ENCODE data around the gene ANTXR2. TPM values are rescaled to one million over a fixed set of nuclear protein-coding genes. Genes with fewer than 3 reads are reported as not detected.

ANTXR2 gene
- polyA plus RNA-seq, 1 experiment = 105 TPM

GRCh38 chr4:80069108-80069836 lies 3.8 kb downstream of the ANTXR2 start:
- H3K27ac ChIP-seq (ENCODE audit: low read depth, low read length) = no peak overlapping the region
- CTCF ChIA-PET = interaction anchor here (0.8 to 0.9 kb wide), 2 partner anchors 56 to 146 kb away, joined by 3 read pairs; no protein-coding TSS in a partner anchor
- DNase-seq (ENCODE audit: low read depth, low spot score) = no peak
- peak overlapping the region; percentile 83 for H3K4me3 ChIP-seq (ENCODE audit: low read depth, low read length)
- POLR2A ChIA-PET = interaction anchor here (0.9 kb wide), 1 partner anchor 134 kb away, joined by 3 read pairs; no protein-coding TSS in a partner anchor
- H3K9me3 ChIP-seq (ENCODE audit: control insufficient read depth, insufficient read depth, low read length) = peaks cover 4% of the 10 kb centered on the region; the same call in 1 of the 2 replicates
- no peak for TF ChIP-seq CTCF (IDR thresholded peaks at IDR 0.05; ENCODE audit: low read depth, low read length)
- H3K27me3 ChIP-seq (ENCODE audit: control insufficient read depth, insufficient read depth, low read length) = no peaks in the 10 kb centered on the region

DNA sequence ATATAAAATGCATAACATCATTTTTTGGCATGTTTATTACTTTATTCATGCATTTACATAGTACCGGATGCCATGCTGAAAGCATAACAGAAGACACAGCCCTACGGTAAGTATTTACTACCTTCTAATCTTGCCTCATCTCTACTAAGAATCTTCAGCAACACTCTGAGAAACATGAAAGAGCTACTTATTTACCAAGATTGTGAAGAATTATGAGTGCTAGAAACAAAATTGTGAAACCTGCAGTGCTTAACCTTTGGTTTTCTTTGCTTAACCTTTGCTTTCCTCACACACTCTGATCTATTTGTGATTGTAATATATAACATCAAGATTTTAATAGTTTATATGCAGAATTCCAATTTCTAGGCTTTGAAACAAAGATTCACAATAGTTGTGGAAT lies 7.4 kb downstream of the ANTXR2 start:
- TF ChIP-seq CTCF (IDR thresholded peaks at IDR 0.05; ENCODE audit: low read depth, low read length) = no peak
- ChIA-PET POLR2A (no interaction called here), CTCF (interaction anchor here (0.5 to 1.0 kb wide), 2 partner anchors 26 to 137 kb away, joined by 3 to 5 read pairs; no protein-coding TSS in a partner anchor)
- Histone ChIP-seq H3K27me3 (ENCODE audit: control insufficient read depth, insufficient read depth, low read length) (no peaks in the 10 kb centered on the region), H3K9me3 (ENCODE audit: control insufficient read depth, insufficient read depth, low read length) (no peaks in the 10 kb centered on the region), H3K4me3 (ENCODE audit: low read depth, low read length) (no peak overlapping the region), H3K27ac (ENCODE audit: low read depth, low read length) (no peak overlapping the region)
- no peak for DNase-seq (ENCODE audit: low read depth, low spot score)

DNA sequence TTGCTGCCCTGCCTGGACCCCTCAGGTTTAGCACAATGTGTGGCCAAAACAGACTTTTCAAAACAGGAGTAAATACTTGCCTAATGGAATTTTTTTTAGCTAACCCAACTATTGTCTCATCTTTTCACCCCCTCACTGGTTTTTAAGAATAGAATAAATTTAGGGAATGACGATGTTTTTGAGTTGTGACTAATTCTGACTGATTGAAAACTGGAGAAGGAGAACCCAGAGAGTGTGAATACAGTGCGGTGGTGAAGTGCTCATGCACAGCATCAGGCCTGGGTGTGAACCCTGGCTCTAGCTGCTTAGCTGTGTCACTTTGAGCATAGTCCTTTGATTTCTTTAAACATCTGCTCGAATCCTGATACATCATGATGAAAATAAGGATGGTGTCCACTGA lies 10.5 kb downstream of the ANTXR2 start:
- no peak for DNase-seq (ENCODE audit: low read depth, low spot score)
- H3K27ac ChIP-seq (ENCODE audit: low read depth, low read length) = no peak overlapping the region

DNA sequence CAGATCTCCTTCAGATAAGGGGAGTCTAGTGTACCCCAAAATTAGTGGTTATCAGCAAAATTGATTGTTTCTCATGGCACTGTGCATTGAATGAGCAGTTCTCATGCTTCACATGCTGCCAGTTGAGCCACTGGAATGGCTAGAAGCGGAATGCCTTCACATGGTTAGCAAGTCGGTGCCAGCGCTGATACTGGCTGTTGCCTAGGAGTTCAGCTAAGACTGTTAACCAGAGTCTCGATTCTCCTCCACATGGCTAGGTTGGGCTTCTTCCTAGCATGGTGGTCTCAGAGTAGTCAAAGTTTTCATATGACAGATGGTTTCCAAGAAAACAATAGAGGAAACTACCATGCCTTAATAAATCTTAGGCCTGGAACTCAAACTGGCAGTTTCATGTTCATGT lies 12.2 kb downstream of the ANTXR2 start:
- CTCF ChIA-PET = no interaction called here
- TF ChIP-seq CTCF (IDR thresholded peaks at IDR 0.05; ENCODE audit: low read depth, low read length) = no peak
- Histone ChIP-seq H3K9me3 (ENCODE audit: control insufficient read depth, insufficient read depth, low read length) (no peaks in the 10 kb centered on the region), H3K27me3 (ENCODE audit: control insufficient read depth, insufficient read depth, low read length) (no peaks in the 10 kb centered on the region), H3K27ac (ENCODE audit: low read depth, low read length) (no peak overlapping the region), H3K4me3 (ENCODE audit: low read depth, low read length) (no peak overlapping the region)
- DNase-seq (ENCODE audit: low read depth, low spot score) = no peak
- POLR2A ChIA-PET = no interaction called here

More for the DNA sequence above, 10.5 kb downstream of the ANTXR2 start:
- ChIA-PET POLR2A (interaction anchor here (0.5 kb wide), 1 partner anchor 140 kb away, joined by 3 read pairs; no protein-coding TSS in a partner anchor), CTCF (no interaction called here)
- no peaks in the 10 kb centered on the region for H3K9me3 ChIP-seq (ENCODE audit: control insufficient read depth, insufficient read depth, low read length)
- H3K27me3 ChIP-seq (ENCODE audit: control insufficient read depth, insufficient read depth, low read length) = no peaks in the 10 kb centered on the region
- no peak for TF ChIP-seq CTCF (IDR thresholded peaks at IDR 0.05; ENCODE audit: low read depth, low read length)
- H3K4me3 ChIP-seq (ENCODE audit: low read depth, low read length) = no peak overlapping the region

GRCh38 chr4:80058740-80059139 lies 14.3 kb downstream of the ANTXR2 start:
- Histone ChIP-seq H3K27ac (ENCODE audit: low read depth, low read length) (no peak overlapping the region), H3K4me3 (ENCODE audit: low read depth, low read length) (no peak overlapping the region), H3K9me3 (ENCODE audit: control insufficient read depth, insufficient read depth, low read length) (no peaks in the 10 kb centered on the region), H3K27me3 (ENCODE audit: control insufficient read depth, insufficient read depth, low read length) (no peaks in the 10 kb centered on the region)
- no peak for TF ChIP-seq CTCF (IDR thresholded peaks at IDR 0.05; ENCODE audit: low read depth, low read length)
- DNase-seq (ENCODE audit: low read depth, low spot score) = no peak
- POLR2A ChIA-PET = no interaction called here
- CTCF ChIA-PET = no interaction called here
